Activated naive CD4-positive, alpha-beta T cell treated with anti-CD3 and anti-CD28 coated beads, Interleukin-2, amount 10 ng/mL, durations not matched to agents 5 hours and 36 hours (primary cell): ENCODE results near the gene EXOSC10. TPM values are rescaled to one million over a fixed set of nuclear protein-coding genes. Genes with fewer than 3 reads are reported as not detected.

Experiments
- total RNA-seq, 2 experiments: library from RNA; stranded (reverse); gene quantifications; one replicate each; pipeline ENCODE4 v1.2.3, GENCODE V29; 2021

Gene EXOSC10
- total RNA-seq = 10 to 100 TPM; 63.2 to 66.1 TPM

GRCh38 chr1:11099310-11100148, at the start of gene EXOSC10:
Gene EXOSC10 (minus strand): TSS chr1:11099869. CDS start chr1:11099831, 38 bp downstream.

GRCh38 chr1:11059968-11060830, 39.5 kb downstream of the EXOSC10 start, which contains the start of gene SRM:
Gene SRM (minus strand): TSS chr1:11060018. CDS start chr1:11059943, 75 bp downstream.

GRCh38 chr1:11046625-11047365, 52.9 kb downstream of the EXOSC10 start, which contains the start of gene MASP2:
Gene MASP2 (minus strand): TSS chr1:11047239. CDS start chr1:11047207, 32 bp downstream.

Other genes with a start within 250 kb of the EXOSC10 start
- 100 to 1,000 TPM; 152 to 160 TPM for gene TARDBP, start 87.2 kb downstream of the EXOSC10 start, total RNA-seq
- not detected for gene MASP2, start 52.6 kb downstream of the EXOSC10 start, total RNA-seq
- gene SRM, start 39.9 kb downstream of the EXOSC10 start, total RNA-seq = 10 to 100 TPM; 68.2 to 76.2 TPM
- not detected for gene ANGPTL7, start 89.5 kb upstream of the EXOSC10 start, total RNA-seq
- 10 to 100 TPM; 43.0 to 44.2 TPM for gene MTOR, start 162.7 kb upstream of the EXOSC10 start, total RNA-seq
- 10 to 100 TPM; 39.9 to 44.2 TPM for gene UBIAD1, start 173.3 kb upstream of the EXOSC10 start, total RNA-seq